Activated CD4-positive, alpha-beta T cell treated with anti-CD3 and anti-CD28 coated beads, Interleukin-10, Interleukin-2, amounts not matched to agents 100 ng/mL and 50 ng/mL, durations not matched to agents 16 hours and 8 hours (primary cell): ENCODE results near the gene ZNF185.
"Not testable (repeated sequence)": the region's sequence is repeated elsewhere in the genome, so short reads cannot be mapped to it uniquely, and the experiment has no call there.

Source experiments
- DNase-seq: peaks from one replicate; pipeline ENCODE4 v3.0.0-alpha.2; 2020

The ZNF185 gene

DNA sequence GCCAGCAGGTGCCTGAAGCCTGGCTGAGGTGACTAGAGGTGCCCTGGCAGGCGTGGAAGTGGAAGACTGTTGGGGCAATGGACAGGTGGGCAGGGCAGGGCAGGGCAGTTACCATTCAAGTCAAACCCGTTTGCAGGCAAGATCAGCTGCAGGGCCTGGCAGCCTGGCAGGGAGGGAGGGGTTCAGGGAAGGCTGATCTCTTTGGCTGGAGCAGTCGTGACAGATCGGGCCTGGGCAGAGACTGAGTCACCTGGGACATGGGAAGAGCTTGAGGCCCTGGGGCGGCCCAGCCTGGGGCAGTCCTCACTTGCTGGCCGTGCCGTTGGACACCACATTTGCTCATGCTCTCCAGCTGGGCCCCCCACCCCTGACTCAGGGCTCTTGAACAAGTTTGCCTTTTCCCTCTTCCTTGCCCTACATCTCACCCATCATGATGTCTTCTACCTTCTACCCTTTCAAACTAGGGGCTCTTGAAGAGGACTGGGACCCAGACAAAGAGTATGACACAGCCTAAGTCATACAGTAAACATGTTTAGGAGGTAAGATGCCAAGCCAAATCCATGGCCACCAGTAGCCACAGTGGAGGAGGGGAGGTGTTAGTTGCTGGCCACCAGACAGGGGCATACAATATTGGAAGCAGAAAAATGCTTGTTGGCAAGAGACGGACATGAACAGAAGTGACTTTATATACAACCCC is 2.0 kb upstream of the ZNF185 start:
- no peak for DNase-seq

DNA sequence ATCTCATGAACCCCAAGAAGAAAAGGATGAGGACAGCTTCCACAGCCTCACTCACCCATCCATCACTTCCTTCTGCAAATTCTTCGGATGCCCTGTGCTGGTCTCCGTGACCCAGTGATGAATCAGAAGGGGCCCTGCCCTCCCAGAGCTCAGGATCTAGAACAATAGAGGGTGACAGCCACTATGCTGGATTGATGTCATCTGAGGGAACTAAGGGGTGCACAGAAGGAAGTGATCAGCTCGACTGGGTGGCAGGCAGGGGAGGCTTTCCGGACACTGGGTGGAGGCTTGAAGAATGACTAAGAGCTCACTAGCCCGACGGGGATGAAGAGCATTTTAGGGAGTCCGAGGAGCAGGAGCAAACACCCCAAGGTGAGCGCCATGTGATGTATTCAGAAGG is 1.4 kb upstream of the ZNF185 start:
- DNase-seq: no peak

DNA sequence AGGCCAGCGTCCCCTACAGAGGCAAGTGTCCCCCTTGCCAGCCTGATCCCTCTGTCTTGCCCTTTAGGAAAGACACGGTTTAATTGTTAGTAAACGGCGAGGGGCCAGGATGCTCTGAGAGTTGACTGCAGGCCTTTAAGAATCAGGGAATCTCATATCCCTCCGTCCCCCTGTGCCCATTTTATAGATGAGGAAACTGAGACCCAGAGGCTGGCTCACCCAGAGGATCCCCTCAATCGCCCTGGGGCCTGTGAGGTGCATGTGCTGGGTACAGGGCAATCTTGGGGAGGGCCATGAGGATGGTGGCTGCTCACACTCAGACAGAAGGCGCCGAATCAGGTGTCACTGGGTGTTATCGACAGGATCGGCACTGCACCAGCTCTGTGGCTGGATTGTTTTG is 575 bp downstream of the ZNF185 start:
- DNase-seq: no peak

DNA sequence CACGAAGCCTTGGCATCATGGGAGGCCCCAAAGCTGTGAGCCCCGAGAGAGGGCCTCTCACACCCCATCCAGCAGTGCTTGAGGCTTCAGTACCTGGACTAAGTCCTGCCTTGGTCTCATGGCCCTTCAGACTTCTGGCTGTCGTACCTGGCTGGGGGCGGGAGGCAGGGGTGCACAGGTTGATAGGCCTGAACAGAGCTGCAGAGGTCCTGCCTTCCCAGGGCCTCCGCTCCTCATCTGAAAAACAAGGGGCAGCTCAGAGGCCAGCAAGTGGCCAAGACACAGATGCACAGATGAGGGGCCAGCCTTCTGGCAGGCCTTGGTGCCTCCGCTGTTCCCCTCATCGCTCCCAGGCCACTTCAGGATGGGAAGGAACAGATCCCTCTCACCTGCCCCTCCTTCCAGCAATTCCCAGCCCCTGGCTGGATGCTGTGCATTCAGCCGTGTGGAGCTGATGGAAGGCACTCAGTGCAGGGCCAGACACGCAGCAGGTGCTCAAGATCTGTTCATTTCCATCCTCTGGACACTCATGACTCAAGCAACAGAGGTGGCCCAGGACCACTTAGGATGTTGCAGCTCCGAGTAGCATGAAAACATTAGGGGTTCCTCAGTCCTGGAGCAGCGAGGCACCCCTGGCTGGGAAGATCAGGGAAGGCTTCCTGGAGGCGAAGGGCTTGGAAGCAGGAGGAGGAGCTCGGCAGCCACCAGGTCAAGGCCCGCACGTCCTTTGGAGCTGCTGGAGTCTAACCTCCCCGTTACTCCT is 1.4 kb downstream of the ZNF185 start:
- DNase-seq: no peak

DNA sequence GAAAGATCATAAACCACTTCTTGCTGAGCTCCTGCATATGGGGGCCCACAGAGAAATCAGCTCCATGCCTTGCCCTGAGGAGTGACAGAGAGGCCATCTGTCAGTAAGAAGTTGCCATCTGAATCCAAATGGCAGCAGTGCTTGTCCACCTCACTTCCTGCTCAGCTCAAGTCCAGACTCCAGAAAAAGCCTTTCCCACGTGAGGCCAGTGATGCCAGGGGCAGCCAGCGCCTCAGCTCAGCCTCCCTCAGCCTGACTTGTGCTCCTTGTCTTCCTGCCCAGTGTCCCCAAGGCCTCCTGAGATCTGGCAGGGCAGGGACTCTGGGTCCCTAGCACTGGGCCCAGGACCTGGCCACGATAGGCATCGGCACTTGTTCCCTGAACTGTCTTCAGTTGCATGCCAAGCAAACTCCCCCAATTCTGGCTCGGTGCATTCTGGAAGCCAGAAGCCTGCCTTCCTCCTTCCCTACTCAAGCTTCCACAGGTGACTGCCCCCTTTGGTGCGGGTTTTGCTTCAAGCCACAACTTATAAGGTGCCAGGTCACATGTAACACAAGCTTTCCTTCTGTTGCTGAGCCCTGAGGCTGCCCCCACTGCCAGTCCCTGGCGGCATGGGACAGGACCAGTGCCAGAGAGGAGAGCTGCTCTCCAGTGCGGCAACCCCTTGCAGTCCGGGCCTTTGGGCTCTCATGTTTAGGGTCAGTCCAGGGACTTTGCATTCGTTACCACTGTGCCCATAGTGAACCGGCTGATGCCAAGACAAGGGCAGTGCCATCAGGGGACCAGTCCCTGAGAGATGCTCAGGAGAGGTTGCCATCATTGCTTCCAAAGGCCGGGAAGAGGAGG is 2.2 kb downstream of the ZNF185 start:
- DNase-seq: no peak

DNA sequence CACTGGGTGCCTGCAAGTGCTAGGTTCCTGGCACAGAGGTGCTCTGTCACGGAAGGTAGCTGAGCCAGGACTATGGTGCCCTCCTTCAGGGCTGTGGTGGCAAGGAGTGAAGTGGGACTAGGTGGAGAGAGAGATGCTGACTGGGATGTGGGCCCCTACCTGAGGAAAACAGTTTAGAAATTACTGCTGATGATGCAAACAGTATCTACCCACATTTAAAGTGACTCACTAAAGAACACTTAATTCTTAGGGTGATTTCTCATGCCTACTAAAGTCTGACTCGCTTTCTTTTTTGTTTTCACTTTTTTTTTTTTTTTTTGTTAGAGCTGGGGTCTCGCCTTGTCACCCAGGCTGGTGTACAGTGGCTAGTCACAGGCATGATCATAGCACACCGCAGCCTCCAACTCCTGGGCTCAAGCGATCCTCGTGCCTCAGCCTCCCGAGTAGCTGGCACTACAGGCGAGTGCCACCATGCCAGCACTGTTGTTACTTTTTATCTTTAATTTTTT is 3.1 kb downstream of the ZNF185 start:
- no peak for DNase-seq

DNA sequence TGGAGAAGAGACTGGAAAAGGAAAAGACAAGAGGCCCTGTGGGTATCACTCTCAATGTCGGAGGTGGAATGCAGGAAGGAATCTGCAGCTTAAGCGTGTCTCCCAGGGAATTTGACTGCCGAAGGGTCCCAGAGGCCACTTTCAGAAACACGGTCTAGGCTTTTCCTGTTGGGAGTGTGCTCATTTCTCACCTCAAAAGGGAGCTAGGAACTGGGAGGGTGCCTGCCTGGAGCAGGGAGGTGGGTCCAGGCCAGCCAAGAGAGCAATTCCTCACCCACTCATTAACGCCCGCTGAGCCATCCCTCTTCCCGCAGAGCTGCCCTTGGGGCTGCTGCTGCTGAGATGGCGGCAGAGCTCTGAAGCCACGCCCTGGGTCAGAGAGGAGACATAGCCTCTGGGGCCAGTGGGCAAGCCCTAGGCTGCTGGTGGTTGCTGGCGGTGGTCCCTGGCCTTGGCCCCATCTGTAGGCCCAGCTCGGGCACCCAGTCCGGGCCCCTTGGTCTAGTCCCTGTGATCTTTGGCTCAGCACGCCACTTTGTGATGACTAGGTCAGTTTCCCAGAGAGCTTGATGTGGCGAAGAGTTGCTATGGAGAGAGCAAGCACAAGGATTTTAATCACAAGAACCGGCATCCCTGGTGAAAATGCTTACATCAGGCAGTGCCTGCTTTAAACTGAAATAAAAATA is 4.1 kb downstream of the ZNF185 start:
- no peak for DNase-seq

DNA sequence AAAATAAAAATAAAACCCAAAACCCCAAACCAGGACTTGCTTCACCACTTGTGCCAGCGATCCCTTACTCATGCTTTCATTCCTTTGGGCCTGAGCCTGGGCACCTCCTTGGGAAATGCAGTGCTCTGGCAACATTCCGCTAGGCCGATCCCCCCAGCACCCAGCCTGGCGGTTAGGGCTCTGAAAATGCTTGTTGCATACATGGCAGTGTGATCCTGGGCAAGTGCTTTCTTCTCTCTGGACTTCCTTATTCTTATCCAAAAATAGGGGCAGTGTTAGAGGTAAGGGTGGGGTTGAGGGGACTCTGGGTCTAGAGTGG is 4.6 kb downstream of the ZNF185 start:
- no peak for DNase-seq

DNA sequence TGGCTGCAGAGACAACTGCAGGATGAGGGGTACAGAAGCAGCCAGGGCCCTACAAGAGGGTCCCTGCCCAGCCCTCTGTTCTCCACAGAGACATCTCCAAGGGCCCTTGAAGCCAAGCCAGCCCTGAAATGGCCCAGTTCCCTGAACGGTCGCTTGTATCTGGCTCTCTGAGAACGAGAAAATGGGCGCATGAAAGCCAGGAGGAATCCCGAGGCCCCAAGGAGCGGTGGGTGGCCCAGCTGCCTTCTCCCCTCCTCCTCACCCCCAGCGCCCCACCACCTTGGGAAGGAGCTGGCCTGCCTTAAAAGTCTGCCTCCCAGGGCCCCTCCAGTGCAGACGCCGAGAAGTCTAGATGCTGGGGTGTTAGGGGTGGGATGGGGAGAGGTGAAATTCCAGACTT is 5.7 kb downstream of the ZNF185 start:
- no peak for DNase-seq

DNA sequence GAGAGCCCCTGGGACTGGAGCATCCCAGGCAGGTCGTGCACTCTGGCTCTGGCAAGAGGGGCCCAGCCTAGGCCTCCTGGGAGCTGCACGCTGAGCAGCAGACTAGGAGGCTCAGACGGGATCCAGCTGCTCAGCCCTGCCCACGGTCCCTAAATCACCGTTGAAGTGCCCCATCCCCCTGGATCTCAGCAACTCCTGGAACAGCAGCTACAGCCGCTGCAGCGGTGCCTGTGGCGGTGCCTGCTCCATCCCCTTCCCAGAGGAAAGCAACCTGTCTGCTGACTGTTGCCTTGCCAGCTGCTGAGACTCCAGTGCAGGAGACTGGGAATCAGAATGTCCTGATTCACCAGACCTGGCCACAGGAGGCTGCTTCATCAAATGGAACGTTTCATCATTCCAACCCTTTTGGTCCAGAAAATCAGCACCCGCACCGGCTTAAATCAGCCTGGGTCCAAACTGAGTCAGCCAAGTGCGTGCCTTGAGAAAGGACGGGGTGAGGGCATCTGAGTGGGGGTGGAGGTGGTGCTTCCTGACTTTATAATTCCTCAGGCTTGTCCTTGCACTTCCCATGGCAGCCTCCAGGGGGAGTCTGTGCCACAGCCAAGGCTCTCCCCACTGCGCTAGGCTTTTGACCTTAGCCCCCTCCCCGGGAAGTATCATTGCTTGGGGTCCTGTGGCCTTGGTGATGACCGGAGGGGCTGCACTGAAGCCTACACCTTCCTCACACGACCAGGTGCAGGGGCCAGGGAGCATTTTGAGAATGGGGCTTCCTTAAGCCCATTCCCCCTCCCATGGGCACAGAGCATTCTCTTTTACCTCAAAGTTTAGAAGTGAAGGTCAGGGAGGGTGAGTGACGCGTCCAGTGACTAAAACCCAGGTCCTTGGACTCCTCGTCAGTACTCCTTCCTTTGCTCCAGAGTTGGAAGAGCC is 6.5 kb downstream of the ZNF185 start:
- peak; percentile 47 for DNase-seq

DNA sequence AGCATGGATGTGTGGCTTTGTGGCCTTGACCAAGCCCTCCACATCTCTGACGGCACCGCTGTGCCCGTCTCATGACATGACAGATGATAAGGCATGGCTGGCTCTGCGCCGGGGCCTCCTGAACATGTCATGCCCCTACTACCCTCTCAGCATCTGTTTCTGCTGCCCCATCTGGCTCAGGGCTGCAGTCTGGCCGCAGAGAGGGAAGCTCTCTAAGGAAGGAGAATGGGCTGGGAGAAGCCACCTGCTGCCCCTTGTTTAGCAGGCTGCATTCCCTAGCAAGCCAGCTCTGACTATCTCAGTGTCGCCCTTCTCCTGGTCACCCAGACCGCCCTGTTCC is 7.2 kb downstream of the ZNF185 start:
- DNase-seq: no peak

DNA sequence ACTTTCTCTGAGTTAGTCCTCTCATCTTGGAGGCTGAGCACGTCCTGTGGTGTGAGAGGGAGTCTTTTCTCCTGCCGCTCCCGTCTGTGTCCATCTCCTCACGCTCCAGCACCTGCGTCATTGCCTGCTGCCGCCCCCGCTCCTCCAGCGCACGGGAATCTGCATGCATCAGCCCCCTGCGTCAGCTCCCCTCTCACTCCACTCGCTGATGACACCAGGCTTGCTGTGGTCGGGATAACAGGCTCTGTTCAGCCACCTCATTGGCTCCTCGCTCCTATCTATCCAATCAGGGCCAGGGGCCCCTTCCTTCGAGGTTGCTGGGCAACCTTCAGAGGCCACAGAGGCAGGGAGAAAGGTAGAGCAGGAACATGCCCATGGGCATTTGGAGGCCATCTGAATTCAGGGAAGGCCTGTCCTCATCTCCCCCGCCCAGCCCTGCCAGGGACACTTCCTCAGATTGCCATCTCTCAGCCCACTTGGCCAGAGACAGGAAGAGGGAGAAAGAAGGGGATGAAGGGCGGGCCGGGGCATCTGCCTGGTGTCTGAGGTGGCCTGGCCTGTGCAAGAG is 9.3 kb downstream of the ZNF185 start:
- DNase-seq: no peak

DNA sequence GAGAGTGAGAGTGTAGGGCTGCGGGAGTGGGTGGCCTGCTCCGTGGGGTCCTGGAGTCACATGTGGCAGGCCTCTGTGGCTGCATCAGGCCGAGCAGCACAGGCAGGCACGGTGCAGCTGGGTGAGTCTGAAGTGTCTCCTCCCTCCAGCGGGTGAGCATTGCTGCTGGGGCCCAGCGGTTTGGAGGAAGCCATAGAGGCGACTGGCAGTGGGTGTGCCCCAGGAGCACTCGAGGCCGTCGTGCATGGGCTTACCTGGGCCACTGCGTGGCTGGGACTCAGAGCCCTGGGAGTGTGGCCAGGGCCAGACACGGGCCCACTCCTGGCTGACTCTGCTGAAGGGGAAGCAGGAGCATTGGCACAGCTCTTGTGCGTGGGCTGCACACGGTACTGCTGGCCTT is 10.6 kb downstream of the ZNF185 start:
- DNase-seq: no peak

DNA sequence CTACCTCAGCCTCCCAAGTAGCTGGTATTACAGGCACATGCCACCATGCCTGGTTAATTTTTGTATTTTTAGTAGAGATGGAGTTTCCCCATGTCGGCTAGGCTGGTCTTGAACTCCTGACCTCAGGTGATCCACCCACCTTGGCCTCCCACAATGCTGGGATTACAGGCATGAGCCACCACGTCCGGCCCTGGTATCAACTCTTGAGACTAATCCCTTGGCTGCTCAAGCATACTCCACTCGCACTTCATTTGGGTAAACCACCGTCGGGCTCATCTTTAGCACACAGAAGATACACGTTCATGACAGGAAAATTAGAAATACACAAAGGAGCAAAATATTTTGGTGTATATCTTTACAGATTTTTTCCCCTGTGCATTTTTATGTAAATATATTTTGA is 12.2 kb downstream of the ZNF185 start:
- not testable (repeated sequence) for DNase-seq

DNA sequence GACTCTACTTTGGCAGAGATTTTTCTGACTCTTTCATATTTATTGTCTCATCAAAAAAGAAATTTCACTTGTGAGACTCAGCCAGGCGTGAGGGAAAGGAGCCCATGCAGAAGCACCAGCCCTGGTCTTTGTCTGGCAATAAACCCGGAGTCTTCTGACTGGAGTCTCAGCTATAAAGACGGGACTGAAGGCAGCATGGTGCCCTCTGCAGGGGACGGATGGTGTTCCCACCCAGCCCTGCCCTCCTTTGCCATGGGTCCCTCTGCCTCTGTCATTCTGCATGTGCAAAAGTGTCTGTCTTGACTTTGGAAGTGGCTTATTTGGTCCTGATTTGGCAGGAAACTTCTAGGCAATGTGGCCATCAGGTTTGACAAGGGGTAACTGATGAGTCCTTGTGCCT is 14.2 kb downstream of the ZNF185 start:
- DNase-seq: no peak

DNA sequence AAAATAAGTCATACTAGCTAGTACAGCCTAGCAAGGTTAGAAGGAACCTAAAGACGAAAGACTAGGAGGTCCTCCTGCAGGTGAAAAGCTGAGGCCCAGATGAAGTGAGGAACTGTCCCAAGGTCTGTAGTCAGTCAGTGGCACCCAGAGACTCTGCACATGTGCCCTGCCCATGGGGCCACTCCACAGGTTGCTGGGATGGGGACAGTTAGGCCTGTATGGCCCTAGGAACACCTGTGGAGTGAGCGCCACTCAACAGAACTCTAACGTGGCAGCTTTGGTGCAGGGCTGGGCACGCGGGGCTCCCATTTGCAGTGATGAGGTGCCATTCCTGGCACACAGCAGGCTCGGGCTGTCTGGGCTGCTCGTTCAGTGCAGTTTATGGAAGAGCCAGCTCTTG is 14.8 kb downstream of the ZNF185 start:
- no peak for DNase-seq

DNA sequence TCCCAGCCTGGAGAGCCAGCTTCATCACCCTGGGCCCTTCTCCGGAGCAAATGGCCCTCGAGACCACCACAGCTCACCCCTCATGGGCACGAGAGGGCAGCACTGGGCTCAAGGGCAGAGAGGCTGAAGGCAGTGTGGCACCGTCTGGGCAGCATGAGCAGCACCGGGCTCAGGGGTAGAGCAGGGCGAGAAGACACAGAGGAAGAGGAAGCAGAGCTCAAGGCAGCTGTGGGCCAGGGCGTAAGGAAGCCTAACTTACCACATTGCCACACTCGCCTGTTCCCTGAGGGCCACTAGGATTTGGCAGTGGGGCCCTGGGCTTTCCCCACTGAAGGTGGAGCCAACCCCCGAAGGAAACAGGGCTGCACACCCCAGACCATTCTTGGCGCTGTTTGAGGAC is 15.5 kb downstream of the ZNF185 start:
- no peak for DNase-seq

DNA sequence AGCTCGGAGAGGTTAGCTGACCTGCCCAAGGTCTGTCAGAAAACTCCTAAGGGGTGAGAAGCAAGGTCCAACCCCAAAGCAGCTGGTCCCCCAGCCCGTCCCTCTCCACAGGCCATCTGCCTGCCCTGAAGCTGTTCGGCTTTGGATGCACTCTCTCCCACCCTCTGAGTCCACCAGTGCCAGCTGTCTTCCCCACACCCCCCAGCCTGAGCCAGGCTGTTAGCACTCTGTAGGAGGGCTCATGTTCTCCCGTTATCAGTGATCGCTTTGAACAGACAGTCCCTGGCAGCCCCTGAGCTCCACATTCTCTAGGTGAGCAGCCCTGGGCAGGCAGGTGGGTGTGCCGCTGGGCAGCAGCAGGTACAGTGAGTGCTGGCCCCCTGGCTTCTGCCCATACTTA is 16.0 kb downstream of the ZNF185 start:
- DNase-seq: no peak

DNA sequence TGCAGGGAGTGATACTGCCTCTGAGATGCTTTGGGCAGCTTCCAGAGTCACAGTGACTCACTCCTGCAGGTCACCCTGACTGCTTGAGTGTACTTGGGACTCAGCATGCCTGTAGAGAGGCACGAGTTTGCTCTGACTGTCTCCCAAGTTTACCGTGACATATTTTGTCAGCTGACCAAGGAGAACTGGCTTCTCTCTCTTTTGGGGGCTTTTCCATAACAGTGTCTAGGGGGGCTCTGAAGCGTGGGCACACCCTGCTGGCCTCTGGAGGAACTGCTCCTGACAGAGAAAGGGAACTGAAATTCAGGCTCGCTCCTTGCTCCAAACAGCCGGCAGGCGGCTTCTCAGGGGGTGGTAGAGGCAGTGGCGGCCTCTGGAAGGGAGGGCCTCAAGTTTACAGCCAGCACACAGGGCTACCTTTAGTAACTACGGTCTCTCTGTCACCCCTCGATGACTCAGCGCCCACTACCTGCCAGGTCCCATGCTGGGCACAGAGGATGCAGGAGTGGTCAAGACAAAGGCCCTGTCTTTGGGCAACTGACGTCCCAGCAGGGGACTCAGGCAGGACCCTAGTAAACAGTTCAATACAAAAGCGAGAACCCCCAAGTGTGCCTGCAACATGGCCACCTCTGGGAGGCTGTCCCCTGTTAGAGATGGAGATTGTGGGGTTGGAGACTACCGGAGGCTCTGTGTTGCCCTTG is 17.8 kb downstream of the ZNF185 start:
- DNase-seq: peak; percentile 12

DNA sequence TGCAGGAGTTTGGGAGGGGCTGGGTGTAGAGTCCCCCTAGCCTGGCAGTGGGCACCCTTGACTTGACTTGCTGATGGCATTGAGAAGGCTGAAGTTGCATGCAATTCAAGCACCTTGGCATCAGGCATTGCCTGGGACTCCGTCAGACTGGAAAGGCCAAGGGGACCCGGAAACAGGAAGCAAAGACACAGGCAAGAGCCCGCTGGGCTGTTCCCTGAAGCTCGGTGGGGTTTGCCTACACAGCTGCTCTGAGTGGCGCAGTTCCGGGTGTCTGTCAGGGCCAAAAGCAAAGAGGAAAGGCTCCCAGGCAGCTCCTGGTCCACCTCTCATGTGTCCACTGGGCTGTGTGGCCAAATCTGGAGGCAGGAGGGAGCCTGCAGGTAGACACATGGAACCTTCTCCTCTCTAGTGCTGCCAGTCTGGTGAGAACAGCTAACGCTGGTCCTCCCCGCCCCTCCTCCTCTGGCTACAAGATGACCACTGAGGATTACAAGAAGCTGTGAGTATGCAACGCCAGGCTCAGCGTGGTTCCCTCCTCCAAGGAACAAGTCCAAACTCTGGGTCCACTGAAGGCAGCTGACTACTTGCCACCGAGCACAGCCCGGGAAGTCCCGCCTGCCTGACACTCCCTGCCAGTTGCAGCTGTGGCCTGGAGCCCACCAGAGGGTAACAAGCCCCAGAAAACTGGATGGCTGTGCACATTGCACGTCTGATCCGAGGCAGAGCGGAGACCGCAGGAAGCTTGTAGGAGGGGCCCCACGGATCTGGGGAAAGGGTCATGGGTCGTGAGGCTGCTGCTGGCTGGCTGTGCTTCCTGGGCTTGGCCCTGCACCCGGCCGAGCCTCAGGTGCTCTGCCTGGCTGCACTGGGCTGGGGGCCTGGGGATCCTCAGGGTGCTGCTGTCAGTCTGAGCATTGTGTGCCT is 20.1 kb downstream of the ZNF185 start:
- DNase-seq: no peak
